AG10803 (cell line): ENCODE data around the gene SH3PXD2B.
"Not testable (repeated sequence)": the region's sequence is repeated elsewhere in the genome, so short reads cannot be mapped to it uniquely, and the experiment has no call there.

Source experiments
- DNase-seq: peaks from one replicate; pipeline ENCODE4 v3.0.0; 2010; ENCODE audit warnings: low read depth
- H3K4me3 ChIP-seq: 2 replicates; pipeline ENCODE4 v1.5.1; 2011; ENCODE audit warnings: mild to moderate bottlenecking, low read length, control low read depth
- TF ChIP-seq, protein P1 (sequence below): conservative IDR thresholded peaks from 2 replicates; pipeline ENCODE4 v1.5.1; 2011; ENCODE audit warnings: mild to moderate bottlenecking, low read length, control low read depth, inconsistent platforms

Gene SH3PXD2B

DNA sequence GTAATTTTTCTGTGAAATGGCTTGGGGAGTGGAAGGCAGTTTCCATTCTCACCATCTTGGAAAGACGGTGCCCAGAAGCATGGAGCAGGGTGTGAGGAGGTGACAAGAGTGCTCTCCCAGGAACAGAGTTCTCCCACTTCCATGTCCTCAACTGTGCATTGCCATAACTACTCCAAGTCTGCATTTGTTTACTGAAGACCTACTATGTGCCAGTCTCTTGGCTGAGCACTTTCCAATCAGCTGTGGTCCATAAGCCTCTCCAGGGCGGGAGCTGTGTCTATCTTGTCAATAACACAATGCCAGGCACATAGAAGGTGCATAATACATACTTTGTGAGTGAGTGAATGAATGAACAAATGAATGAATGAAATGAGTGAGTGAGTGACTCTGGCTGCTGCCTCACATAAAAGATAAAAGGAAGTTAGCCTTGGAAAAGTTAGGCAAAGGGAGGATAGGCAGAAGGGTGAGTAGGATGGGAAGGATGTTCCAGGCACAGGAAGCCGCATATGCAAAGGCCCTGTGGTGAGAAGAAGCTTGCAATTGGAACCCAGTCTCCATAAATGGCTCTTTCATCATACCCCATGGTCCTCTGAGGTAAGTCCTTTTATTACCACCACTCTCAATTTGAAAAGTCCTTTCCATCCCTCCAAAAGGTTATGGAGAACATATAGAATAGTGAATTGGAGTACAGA, 31.3 kb upstream of the SH3PXD2B start:
- no peak overlapping the region for H3K4me3 ChIP-seq
- TF ChIP-seq, protein P1, sequence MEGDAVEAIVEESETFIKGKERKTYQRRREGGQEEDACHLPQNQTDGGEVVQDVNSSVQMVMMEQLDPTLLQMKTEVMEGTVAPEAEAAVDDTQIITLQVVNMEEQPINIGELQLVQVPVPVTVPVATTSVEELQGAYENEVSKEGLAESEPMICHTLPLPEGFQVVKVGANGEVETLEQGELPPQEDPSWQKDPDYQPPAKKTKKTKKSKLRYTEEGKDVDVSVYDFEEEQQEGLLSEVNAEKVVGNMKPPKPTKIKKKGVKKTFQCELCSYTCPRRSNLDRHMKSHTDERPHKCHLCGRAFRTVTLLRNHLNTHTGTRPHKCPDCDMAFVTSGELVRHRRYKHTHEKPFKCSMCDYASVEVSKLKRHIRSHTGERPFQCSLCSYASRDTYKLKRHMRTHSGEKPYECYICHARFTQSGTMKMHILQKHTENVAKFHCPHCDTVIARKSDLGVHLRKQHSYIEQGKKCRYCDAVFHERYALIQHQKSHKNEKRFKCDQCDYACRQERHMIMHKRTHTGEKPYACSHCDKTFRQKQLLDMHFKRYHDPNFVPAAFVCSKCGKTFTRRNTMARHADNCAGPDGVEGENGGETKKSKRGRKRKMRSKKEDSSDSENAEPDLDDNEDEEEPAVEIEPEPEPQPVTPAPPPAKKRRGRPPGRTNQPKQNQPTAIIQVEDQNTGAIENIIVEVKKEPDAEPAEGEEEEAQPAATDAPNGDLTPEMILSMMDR: no peak
- no peak for DNase-seq

DNA sequence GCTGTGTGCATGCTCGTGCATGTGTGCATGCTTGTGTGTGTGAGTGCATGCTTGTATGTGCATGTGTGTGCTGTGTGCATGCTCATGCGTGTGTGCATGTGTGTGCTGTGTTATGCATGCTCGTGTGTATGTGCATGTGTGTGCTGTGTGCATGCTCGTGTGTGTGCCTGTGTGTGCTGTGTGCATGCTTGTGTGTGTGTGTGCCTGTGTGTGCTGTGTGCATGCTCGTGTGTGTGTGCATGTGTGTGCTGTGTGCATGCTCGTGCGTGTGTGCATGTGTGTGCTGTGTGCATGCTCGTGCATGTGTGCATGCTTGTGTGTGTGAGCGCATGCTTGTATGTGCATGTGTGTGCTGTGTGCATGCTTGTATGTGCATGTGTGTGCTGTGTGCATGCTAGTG, 30.3 kb upstream of the SH3PXD2B start:
- TF ChIP-seq, protein P1: no peak
- H3K4me3 ChIP-seq: no peak overlapping the region
- no peak for DNase-seq

DNA sequence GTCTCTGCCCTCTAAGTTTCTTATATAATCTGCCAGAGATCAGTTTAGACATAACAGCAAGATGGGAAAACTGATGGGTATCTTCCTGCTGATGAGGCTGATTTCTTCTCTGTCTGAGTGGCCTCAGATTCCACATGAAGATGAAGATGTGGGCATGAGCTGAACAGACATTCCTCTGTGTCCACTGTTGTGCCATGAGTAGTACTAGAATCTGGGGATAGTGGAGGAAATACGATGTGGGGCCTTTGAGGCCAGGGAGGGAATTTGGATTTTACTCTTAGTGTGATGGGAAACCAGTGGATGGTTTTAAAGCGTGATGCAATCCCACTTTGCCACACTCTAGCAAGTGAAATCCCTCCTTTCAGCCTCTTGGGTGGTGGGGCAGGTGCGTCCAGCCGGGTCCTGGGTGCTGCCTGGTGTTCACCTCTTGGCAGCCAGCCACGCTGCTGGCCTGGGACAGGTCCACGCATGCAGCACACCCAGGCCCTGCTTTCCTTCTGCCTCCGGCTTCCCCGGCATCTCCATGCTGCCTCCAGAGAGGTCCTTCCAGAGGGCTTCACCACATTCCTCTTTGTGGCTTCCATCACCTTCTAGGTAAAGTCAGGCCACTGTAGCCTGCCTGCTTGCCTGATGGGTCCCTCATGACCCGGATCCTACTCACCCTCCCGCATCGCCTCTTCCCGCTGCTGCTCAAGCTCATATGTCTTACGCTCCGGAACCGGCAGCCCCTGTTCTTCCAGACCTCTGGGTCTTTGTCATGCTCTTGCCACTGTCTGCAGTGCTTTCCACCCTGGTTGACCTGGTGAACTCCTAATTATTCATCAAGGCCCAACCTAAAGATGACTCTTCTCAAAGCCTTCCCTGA, 28.1 kb upstream of the SH3PXD2B start:
- TF ChIP-seq, protein P1: no peak
- DNase-seq: no peak
- no peak overlapping the region for H3K4me3 ChIP-seq

DNA sequence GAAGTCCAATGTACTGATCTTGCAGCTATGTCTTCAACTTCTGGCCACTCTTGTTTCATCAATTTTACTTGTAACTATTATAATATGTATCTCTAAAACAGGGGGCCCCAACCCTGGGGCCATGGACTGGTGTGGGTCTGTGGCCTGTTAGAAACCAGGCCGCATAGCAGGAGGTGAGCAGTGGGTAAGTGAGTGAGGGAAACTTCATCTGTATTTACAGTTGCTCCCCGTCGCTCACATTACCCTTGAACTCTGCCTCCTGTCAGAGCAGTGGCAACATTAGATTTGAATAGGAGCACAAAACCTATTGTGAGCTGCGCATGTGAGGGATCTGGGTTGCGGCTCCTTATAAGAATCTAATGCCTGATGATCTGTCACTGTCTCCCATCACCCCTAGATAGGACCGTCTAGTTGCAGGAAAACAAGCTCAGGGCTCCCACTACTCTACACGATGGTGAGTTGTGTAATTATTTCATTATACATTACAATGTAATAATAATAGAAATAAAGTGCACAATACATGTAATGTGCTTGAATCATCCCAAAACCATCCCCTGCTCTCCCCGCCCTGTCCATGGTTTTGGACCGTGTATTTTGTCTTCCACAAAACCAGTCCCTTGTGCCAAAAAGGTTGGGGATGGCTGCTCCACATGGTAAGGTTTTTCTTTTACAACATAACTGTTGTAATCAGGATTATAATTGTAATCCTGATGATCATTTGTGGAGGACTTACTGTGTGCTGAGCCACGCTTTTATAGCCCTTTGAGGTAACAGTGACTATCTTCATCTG, 26.9 kb upstream of the SH3PXD2B start:
- TF ChIP-seq, protein P1: no peak
- DNase-seq: peak; percentile 68
- no peak overlapping the region for H3K4me3 ChIP-seq

DNA sequence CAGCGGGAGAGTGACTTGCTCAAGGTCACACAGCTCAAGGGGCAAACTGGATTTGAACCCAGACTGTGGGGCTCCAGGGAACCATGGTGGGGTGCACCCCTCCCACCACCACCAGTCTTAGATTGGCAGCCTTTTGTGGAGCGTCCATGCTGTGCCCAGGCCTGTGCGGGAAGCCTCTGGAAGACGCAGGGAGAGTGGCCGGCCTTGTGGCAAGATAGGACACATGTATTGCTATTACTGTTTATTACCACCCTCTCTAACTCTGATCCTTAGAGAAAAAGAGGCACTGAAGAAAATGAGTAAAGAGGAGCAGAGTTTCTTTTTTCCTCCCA, 25.4 kb upstream of the SH3PXD2B start:
- TF ChIP-seq, protein P1: no peak
- no peak overlapping the region for H3K4me3 ChIP-seq
- no peak for DNase-seq

DNA sequence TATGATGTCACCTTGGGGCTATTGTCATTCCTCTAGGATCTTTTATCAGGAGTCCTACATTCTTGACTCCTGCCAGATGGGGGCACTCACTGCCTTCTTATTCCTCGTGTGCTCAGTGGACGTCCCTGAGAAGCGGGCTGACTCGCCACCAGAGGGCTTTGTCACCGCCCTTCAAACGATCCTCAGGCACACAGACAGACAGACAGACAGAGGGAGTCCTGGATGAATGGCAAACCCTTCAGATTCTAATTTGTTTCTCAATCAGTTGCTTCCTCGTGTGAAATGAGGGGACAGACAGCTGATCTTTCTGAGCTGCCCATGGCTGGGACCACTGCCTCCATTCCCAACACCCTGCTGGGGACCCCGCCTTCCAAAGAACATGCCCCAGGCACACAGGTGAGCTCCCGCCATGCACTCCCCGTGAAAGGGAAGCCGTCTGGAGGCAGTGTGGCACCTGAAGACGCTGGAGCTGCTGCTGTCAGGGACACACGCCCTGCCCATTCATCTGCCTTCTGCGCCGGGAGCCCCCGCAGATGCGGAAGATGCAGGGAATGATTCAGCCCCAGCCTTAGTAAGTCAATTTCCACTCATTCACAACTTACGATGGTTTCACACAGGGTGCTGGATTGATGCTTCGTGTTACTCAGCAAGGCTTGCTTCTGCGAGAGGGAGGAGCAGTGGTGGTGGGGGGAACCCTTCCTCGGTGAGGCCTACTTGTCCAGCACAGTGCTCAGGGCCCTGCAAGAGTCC, 24.9 kb upstream of the SH3PXD2B start:
- TF ChIP-seq, protein P1: peak; percentile 83
- no peak overlapping the region for H3K4me3 ChIP-seq
- peak; percentile 86 for DNase-seq

DNA sequence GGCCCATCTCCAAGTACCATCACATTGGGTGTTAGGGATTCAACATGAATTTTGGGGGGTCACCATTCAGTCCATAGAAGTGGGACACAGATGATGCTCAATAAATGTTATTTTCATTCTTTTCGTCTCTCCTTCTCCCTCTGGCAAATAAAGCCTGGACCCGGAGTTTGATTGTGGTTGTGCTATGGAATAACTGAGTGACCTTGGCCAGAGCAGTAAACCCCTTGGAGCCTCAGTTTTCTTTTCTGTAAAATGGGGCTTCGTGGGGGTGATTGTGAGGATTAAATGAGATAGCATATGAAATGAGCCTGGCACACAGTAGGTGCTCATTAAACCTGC, 24.3 kb upstream of the SH3PXD2B start:
- not testable (repeated sequence) for DNase-seq, H3K4me3 ChIP-seq
